Measurements from ENCODE around the gene NSRP1. TPM values are rescaled to one million over a fixed set of nuclear protein-coding genes. Genes with fewer than 3 reads are reported as not detected.

The NSRP1 gene
- total and polyA plus RNA-seq, 2 of the 8 experiments (the other 6 are each of a cell fraction or from before 2014, with no cell fraction given) = 6.1 to 22.4 TPM

- no peak for TF ChIP-seq CHD7 (IDR thresholded peaks at IDR 0.05; ENCODE audit: insufficient replicate concordance, low read length)
- TF ChIP-seq, protein P1, sequence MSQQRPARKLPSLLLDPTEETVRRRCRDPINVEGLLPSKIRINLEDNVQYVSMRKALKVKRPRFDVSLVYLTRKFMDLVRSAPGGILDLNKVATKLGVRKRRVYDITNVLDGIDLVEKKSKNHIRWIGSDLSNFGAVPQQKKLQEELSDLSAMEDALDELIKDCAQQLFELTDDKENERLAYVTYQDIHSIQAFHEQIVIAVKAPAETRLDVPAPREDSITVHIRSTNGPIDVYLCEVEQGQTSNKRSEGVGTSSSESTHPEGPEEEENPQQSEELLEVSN (IDR thresholded peaks at IDR 0.05) = no peak
Measured at GRCh38 chr17:30188211-30188939, 71.8 kb downstream of the NSRP1 start (continued).
